ENCODE results near the gene INAFM2.

Gene INAFM2

GRCh38 chr15:40316931-40317330 lies 6.6 kb upstream of the INAFM2 start:
- H3K4me3 Mint-ChIP-seq = no peak overlapping the region
- H3K9me3 Mint-ChIP-seq = peaks cover 4% of the 10 kb centered on the region
- H3K36me3 Mint-ChIP-seq (ENCODE audit: low read depth) = no peaks in the 10 kb centered on the region
- DNase-seq = no peak
- H3K27me3 Mint-ChIP-seq (ENCODE audit: low read depth, poor library complexity) = peaks cover 82% of the 10 kb centered on the region
- no peak for TF ChIP-seq CTCF (IDR thresholded peaks at IDR 0.05)
- H3K27ac Mint-ChIP-seq = no peak overlapping the region
- peaks cover 8% of the 10 kb centered on the region for H3K4me1 Mint-ChIP-seq

- Mint-ChIP-seq H3K36me3 (ENCODE audit: low read depth) (no peaks in the 10 kb centered on the region), H3K27ac (no peak overlapping the region), H3K4me1 (peaks cover 15% of the 10 kb centered on the region), H3K27me3 (ENCODE audit: low read depth, poor library complexity) (peaks cover 82% of the 10 kb centered on the region), H3K9me3 (peaks cover 4% of the 10 kb centered on the region), H3K4me3 (no peak overlapping the region)
- DNase-seq = no peak
- TF ChIP-seq CTCF (IDR thresholded peaks at IDR 0.05) = no peak
These were observed 5.9 kb upstream of the INAFM2 start for GRCh38 chr15:40317580-40317979.

GRCh38 chr15:40320409-40320808 lies 3.1 kb upstream of the INAFM2 start:
- Mint-ChIP-seq H3K27ac (no peak overlapping the region), H3K9me3 (peaks cover 4% of the 10 kb centered on the region), H3K27me3 (ENCODE audit: low read depth, poor library complexity) (peaks cover 71% of the 10 kb centered on the region), H3K4me1 (peaks cover 23% of the 10 kb centered on the region), H3K4me3 (no peak overlapping the region), H3K36me3 (ENCODE audit: low read depth) (peaks cover 4% of the 10 kb centered on the region)
- no peak for TF ChIP-seq CTCF (IDR thresholded peaks at IDR 0.05)
- no peak for DNase-seq

- DNase-seq = peak; percentile 57
- Mint-ChIP-seq H3K27me3 (ENCODE audit: low read depth, poor library complexity) (peaks cover 71% of the 10 kb centered on the region), H3K27ac (no peak overlapping the region), H3K9me3 (peaks cover 4% of the 10 kb centered on the region), H3K4me3 (no peak overlapping the region), H3K36me3 (ENCODE audit: low read depth) (peaks cover 6% of the 10 kb centered on the region), H3K4me1 (peaks cover 25% of the 10 kb centered on the region)
- TF ChIP-seq CTCF (IDR thresholded peaks at IDR 0.05) = peak; percentile 94
These were observed 2.5 kb upstream of the INAFM2 start for GRCh38 chr15:40320931-40321371.

- TF ChIP-seq CTCF (IDR thresholded peaks at IDR 0.05) = no peak
- H3K4me1 Mint-ChIP-seq = peaks cover 42% of the 10 kb centered on the region
- peaks cover 70% of the 10 kb centered on the region for H3K27me3 Mint-ChIP-seq (ENCODE audit: low read depth, poor library complexity)
- no peak overlapping the region for H3K27ac Mint-ChIP-seq
- peak; percentile 33 for DNase-seq
- peaks cover 4% of the 10 kb centered on the region for H3K9me3 Mint-ChIP-seq
- peaks cover 18% of the 10 kb centered on the region for H3K36me3 Mint-ChIP-seq (ENCODE audit: low read depth)
- peak overlapping the region; percentile 67 for H3K4me3 Mint-ChIP-seq
These were observed 807 bp upstream of the INAFM2 start for GRCh38 chr15:40322531-40323238.
